Small intestine (tissue), 7 donors: ENCODE measurements around the gene SOX14. TPM values are rescaled to one million over a fixed set of nuclear protein-coding genes. Genes with fewer than 3 reads are reported as not detected.

Source experiments
- DNase-seq, 2 donors: peaks; one replicate each; pipeline versions ENCODE4 v3.0.0 to v3.0.0-alpha.2; 2013
- FAIRE-seq: peaks from 2 replicates; lab custom pipeline; 2012; peaks lifted over from hg19 to GRCh38; lab: Jason Lieb, UNC
- H3K27ac ChIP-seq, 3 donors: one replicate each; pipeline ENCODE4 v1.5.1; 2013; ENCODE audit warnings: low read length in 2 of 3, mild to moderate bottlenecking in 2 of 3, control low read depth in 1 of 3, inconsistent platforms in 1 of 3, low read depth in 1 of 3, moderate library complexity in 1 of 3
- H3K27me3 ChIP-seq, 3 donors: one replicate each; pipeline ENCODE4 v1.6.1; 2013; ENCODE audit warnings: low read length in 3 of 3, inconsistent platforms in 1 of 3; ENCODE audit not compliant: control insufficient read depth in 3 of 3, insufficient read depth in 3 of 3
- H3K36me3 ChIP-seq, 3 donors: one replicate each; pipeline ENCODE4 v1.6.1; 2013; ENCODE audit warnings: low read length in 3 of 3, inconsistent platforms in 1 of 3, low read depth in 1 of 3, mild to moderate bottlenecking in 1 of 3, moderate library complexity in 1 of 3; ENCODE audit not compliant: control insufficient read depth in 3 of 3, insufficient read depth in 2 of 3
- H3K4me1 ChIP-seq, 3 donors: one replicate each; pipeline ENCODE4 v1.6.1; 2013; ENCODE audit warnings: low read length in 2 of 3, inconsistent platforms in 1 of 3, low read depth in 1 of 3, mild to moderate bottlenecking in 1 of 3, moderate library complexity in 1 of 3; ENCODE audit not compliant: control insufficient read depth in 3 of 3, insufficient read depth in 2 of 3
- H3K4me3 ChIP-seq, 3 donors: one replicate each; pipeline ENCODE4 v1.5.1; 2013; ENCODE audit warnings: low read length in 3 of 3, control low read depth in 1 of 3, inconsistent platforms in 1 of 3, low read depth in 1 of 3, mild to moderate bottlenecking in 1 of 3, moderate library complexity in 1 of 3
- H3K9me3 ChIP-seq, 2 donors: one replicate each; pipeline ENCODE4 v1.6.1; 2013; ENCODE audit warnings: low read depth in 1 of 2, low read length in 1 of 2; ENCODE audit not compliant: control insufficient read depth in 2 of 2, insufficient read depth in 1 of 2
- WGBS, 3 donors: extraction: QIAGEN DNeasy Blood & Tissue Kit; methylation state at CpG; one replicate each; pipeline ENCODE4 v1.1.7; 2013; 5-methylcytosine and 5-hydroxymethylcytosine counted together
- polyA plus RNA-seq, 4 donors: library from polyadenylated mRNA; stranded (reverse) in 3 of 4; unstranded in 1 of 4; fragments of 200-250 nt in 3 of 4; fragments of 120-200 nt in 1 of 4; gene quantifications; one replicate each; pipeline versions ENCODE4 v1.2.1 to v1.2.3, GENCODE V29; 2013
- donor health status: healthy with polysubstance abuse.
- donor health status: control.
- donor health status: control.
- donor health status: Bipolar disorder and iron deficiency.
- donor health status: healthy.

The SOX14 gene
- polyA plus RNA-seq, 4 donors = not detected

GRCh38 chr3:137760341-137761098, 3.6 kb upstream of the SOX14 start:
- H3K36me3 ChIP-seq = no peaks in the 10 kb centered on the region
- H3K4me1 ChIP-seq = peaks cover 0 to 5% (median 5%) of the 10 kb centered on the region in 3 donors
- no peaks in the 10 kb centered on the region for H3K9me3 ChIP-seq
- 6 to 9% (median 9%) methylated on average over 28 of the region's 28 CpGs for WGBS, 3 donors
- DNase-seq = no peak
- peaks cover 28 to 69% (median 42%) of the 10 kb centered on the region in 3 donors for H3K27me3 ChIP-seq
- no peak overlapping the region for H3K4me3 ChIP-seq
- H3K27ac ChIP-seq = no peak overlapping the region
- no peak for FAIRE-seq

GRCh38 chr3:137761099-137761562, 3.0 kb upstream of the SOX14 start:
- Histone ChIP-seq H3K27me3 (peaks cover 28 to 72% (median 43%) of the 10 kb centered on the region in 3 donors), H3K36me3 (no peaks in the 10 kb centered on the region), H3K9me3 (no peaks in the 10 kb centered on the region), H3K4me3 (no peak overlapping the region), H3K27ac (no peak overlapping the region), H3K4me1 (peaks cover 0 to 5% (median 5%) of the 10 kb centered on the region in 3 donors)
- peak in 1 of 2 donors; percentile 2 for DNase-seq
- FAIRE-seq = no peak
- WGBS, 3 donors = 4 to 11% (median 9%) methylated on average over 24 of the region's 24 CpGs

- H3K27ac ChIP-seq = no peak overlapping the region
- no peak overlapping the region for H3K4me3 ChIP-seq
- DNase-seq = peak in 1 of 2 donors; percentile 1
- H3K9me3 ChIP-seq = no peaks in the 10 kb centered on the region
- H3K36me3 ChIP-seq = no peaks in the 10 kb centered on the region
- 5 to 12% (median 9%) methylated on average over 54 of the region's 54 CpGs for WGBS, 3 donors
- H3K4me1 ChIP-seq = peaks cover 0 to 5% (median 5%) of the 10 kb centered on the region in 3 donors
- no peak for FAIRE-seq
- peaks cover 28 to 79% (median 50%) of the 10 kb centered on the region in 3 donors for H3K27me3 ChIP-seq
These were observed 2.3 kb upstream of the SOX14 start for GRCh38 chr3:137761563-137762503.

GRCh38 chr3:137762674-137763593, 1.2 kb upstream of the SOX14 start:
- DNase-seq (no peak), FAIRE-seq (no peak)
- Histone ChIP-seq H3K9me3 (no peaks in the 10 kb centered on the region), H3K27me3 (peaks cover 28 to 90% (median 58%) of the 10 kb centered on the region in 3 donors), H3K4me3 (no peak overlapping the region), H3K36me3 (no peaks in the 10 kb centered on the region), H3K27ac (no peak overlapping the region), H3K4me1 (peaks cover 0 to 5% (median 5%) of the 10 kb centered on the region in 3 donors)
- WGBS, 3 donors = 5 to 14% (median 12%) methylated on average over 34 of the region's 34 CpGs

GRCh38 chr3:137763594-137763938, 549 bp upstream of the SOX14 start:
- Histone ChIP-seq H3K27me3 (peaks cover 28 to 92% (median 65%) of the 10 kb centered on the region in 3 donors), H3K36me3 (no peaks in the 10 kb centered on the region), H3K27ac (no peak overlapping the region), H3K4me3 (no peak overlapping the region), H3K4me1 (peaks cover 0 to 9% (median 5%) of the 10 kb centered on the region in 3 donors), H3K9me3 (no peaks in the 10 kb centered on the region)
- DNase-seq (no peak), FAIRE-seq (no peak)
- 2 to 3% (median 2%) methylated on average over 18 of the region's 18 CpGs for WGBS, 3 donors

- FAIRE-seq (no peak), DNase-seq (no peak)
- 5 to 18% (median 12%) methylated on average over 46 to 58 of the region's 58 CpGs for WGBS, 3 donors
- Histone ChIP-seq H3K27ac (no peak overlapping the region), H3K36me3 (no peaks in the 10 kb centered on the region), H3K4me3 (peak overlapping the region in 1 of 3 donors; percentile 34), H3K27me3 (peaks cover 31 to 95% (median 71%) of the 10 kb centered on the region in 3 donors), H3K9me3 (no peaks in the 10 kb centered on the region), H3K4me1 (peaks cover 0 to 13% (median 5%) of the 10 kb centered on the region in 3 donors)
These were observed 621 bp downstream of the SOX14 start for GRCh38 chr3:137764563-137765309.

GRCh38 chr3:137765310-137766033, 1.4 kb downstream of the SOX14 start:
- no peak for DNase-seq
- WGBS, 3 donors = 4 to 10% (median 7%) methylated on average over 27 of the region's 27 CpGs
- peaks cover 31 to 97% (median 75%) of the 10 kb centered on the region in 3 donors for H3K27me3 ChIP-seq

More at GRCh38 chr3:137765310-137766033, 1.4 kb downstream of the SOX14 start:
- Histone ChIP-seq H3K36me3 (no peaks in the 10 kb centered on the region), H3K9me3 (no peaks in the 10 kb centered on the region), H3K27ac (no peak overlapping the region), H3K4me3 (no peak overlapping the region), H3K4me1 (peaks cover 0 to 13% (median 5%) of the 10 kb centered on the region in 3 donors)
- FAIRE-seq = no peak
